ENCODE measurements around the gene TBPL1.
"Not testable (repeated sequence)": the region's sequence is repeated elsewhere in the genome, so short reads cannot be mapped to it uniquely, and the experiment has no call there.

Gene TBPL1

DNA sequence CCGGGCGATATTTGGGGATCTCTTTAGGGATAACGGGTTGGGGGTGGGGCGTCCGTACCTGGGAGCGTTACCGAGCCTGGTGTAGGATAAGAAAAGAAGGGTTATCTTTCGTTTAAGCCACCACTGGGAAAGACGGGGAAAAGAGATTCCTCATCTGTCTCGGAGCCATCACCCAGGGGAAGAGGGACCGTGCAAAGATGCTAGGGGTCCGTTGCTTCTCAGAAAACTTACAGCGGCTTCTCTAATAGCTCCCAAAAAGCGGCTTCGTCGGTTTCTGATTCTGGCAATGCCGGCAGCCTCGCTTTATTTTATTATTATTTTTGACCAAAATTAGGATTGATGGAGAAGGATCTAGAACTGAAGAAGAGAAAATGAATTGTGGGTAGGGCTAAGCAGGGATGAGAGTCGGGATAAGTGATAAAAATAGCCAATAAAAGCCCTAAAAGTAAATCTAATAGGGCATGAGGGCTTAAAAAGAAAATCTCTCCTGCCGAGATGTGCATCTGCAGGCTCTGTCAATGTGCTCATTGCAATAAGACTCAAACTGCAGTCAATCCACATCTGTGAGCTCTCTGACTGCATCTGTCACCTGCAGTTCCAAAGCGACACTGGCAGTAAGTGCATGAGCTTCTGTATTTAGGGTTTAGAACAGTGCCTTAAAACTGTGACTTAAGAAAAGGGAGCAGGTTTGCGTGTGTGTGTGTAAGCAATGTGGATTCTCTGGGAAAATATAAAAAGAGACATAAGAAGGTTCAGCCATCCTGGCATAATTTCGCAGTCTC, 801 bp downstream of the TBPL1 start:
- DNase-seq: no peak

DNA sequence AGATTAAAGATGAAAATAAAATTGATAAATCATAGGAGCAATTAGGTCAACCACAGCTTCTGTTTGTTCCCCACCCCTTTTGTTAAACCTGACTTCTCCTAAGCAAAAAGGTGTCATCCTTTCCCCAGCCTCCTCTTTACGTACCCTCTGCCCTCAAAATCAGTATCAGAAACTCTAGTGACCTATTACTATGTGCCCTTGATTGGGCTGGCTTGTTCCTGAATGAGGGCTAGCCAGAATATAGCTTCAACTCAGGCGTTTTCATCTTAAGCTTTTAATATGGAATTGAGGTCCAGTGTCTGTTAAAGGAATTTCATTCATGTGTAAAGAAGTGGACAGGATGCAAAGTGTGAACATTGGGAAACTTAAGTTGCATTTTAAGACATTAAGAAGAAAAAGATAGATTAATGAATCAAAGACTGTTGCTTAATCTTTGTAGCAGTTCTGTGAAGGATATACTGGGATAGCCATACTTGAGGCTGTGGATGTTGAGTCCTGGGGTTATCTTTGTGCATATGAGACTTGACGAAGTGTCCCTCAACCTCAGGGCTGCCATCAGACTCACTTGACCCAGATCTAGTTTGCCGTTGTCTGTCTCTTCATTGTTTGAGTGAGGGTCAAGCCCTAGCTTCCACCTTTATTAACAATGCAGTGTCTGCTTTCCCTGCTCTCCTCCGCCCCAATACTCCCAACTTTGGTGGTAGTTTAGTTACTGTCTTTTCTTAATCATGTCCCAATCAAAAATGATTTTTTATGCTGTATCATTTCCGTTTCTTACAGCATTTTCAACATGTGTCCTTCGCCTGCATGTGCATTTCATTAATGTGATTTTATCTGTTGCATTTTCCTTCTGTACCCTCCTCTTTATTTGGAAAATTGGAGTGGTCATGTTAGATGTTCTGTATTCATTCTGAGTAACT, 1.9 kb downstream of the TBPL1 start:
- DNase-seq: no peak

DNA sequence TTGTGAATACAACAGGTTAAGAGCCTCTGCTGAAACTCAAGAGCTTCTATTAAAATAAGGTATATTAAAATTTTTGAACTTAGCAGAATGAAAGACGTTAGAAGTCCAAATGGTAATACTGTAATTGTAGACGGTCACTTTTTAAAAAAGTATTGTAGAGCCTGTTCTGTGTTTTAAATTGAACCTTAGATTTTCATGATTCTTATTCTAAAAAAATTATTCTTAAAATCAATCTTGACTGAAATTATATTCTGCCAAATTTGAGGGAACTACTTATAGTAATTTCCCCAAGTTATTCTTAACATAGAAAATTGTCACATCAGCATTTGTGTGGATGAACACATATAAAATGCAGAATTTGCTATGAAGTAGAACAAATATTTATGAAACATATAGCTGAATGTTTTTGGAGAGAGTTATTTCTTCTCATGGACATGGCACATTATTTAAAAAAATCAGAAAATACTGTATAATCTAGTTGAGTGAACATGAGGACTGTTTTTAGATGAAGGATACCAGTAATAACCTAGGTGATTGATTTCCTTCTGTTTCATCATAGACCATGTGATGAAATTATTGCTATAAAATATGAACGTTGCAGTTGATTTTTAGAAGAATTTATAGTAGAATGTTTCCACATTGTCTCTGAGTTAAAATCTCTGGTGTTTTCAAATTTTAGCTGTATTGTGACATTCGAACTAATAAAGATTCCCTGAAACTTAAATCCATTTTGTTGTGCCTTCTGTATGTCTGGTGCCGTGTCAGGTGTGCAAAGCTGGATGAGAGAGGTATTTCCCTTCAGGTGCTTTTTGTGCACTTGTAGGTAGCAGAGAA, 2.8 kb downstream of the TBPL1 start:
- DNase-seq: no peak

DNA sequence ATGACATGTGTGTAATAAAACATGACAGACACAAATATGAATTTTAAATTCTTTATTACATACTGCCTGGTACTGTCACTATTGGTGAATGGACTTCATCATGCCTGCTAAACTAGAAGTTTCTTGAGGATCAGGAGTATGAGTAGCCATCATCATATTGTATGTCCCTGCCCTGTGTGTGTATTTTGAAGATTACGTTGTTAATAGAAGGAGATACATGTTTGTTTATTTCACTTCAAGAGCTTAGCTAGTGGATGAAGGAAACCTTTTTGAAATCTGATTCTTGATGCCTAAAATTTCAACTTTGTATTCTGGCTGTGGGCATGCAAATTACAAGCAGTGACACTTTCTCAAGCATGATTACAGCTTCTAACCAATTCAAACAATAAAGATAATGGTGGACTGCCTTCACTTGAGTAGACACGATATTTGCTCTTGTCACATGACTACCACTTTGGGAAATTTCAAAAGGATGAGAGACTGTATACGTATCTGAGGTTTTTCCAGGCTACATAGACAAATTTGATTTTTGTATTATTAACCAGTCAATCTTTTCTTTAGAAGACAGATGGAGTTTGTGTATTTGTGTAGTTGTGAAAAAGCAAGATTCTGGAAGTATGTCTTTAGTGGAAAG, 3.5 kb downstream of the TBPL1 start:
- DNase-seq: no peak

DNA sequence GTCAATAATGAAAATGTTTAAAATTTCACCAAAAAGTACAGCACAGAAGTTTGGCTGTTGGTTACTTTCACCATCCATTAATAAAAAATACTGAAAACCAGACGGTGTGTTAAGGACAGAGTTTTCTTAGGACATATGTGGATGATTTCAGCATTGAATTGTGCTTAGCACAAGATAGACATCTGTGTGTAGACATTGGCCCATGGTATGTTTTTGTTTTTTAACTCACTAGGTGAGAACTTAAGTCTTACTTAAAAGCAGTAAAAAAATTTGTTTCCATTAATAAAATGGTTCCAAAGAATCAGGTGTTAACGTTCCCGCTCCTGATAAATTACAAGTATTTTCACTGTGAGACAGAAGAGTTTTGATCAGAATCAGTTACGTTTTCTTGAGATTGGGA, 4.2 kb downstream of the TBPL1 start:
- no peak for DNase-seq

DNA sequence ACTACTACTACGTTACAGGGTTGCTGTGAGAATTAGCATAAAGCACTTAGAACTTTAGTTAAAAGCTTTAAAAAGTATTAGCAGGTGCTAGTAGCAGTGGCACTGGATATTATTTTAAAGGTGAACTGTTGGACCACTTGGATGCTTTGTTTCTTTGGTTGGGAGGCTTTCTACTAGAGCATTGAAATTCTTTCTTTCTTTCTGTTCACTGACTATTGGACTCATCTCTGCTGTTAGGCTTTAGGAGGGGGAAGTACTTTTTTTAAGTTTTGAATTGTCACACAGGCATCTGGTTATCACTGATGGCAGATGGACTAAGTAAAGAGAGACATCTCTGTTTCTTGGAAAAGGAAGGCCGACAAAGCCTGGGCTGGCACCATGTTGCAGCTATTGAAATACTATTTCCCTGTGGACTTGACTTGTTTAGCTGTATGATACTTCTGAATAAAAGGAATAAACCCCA, 4.8 kb downstream of the TBPL1 start:
- no peak for DNase-seq

DNA sequence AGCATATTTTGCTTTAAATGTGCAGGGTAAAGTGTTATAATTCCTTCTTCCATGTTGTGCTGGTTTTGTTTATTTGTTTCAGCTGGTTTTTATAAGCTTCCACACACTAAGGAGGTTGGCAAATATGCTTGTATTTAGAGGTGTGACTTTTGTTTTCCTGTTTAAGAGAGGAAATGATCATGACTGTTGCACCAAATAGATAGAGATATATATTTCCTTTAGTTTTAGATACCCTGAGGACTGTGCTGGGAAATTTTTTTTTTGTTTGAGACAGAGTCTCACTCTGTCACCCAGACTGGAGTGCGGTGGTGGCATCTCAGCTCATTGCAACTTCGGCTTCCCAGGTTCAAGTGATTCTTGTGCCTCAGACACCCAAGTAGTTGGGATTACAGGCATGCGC, 5.8 kb downstream of the TBPL1 start:
- no peak for DNase-seq

DNA sequence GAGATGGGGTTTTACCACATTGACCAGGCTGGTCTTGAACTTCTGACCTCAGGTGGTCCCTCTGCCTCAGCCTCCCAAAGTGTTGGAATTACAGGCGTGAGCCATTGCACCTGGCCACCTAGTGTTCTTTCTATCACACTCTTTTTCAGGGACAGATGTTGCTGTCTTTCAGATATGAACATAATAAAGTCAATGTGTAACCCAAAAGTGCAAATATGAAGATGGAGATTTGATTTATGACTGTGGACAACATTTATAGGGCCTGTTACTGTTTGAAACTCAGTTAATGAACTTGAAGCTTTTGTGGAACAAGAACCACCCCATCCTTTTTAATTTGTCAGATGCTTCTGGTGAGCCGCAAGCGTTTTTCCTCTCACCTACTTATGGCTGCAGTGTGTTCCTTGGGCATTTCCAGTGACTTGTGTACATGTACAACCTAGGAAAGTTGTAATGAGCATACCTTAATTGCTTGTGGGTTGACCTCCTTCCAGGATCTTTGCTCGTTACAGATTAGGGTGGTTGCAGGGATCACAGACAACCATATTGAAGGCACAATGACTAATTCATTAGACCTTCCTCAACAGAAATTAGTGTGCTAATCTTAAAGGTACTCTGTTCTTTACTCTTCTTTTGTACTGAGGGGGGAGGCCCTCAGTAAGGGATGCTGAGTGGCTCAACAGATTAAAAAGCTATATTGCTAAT, 6.8 kb downstream of the TBPL1 start:
- no peak for DNase-seq

DNA sequence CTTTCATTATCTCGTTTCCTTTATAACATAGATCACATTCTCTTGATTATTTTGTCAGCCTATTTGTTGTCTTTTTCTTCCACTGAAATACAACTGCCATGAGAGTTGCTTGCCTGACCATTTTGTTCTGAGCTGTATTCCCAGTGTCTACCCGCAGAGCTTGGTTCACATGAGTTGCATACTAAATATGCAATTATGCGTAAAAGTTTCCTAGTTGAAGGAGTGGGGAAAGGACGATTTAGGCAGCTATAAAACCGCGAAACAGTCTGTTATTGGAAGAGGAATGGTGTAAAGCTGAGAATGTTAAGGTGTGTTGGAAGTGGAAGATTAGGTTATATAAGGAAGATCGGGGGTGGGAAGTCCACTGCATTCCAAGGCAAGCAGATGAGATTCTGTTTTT, 8.8 kb downstream of the TBPL1 start:
- DNase-seq: no peak

DNA sequence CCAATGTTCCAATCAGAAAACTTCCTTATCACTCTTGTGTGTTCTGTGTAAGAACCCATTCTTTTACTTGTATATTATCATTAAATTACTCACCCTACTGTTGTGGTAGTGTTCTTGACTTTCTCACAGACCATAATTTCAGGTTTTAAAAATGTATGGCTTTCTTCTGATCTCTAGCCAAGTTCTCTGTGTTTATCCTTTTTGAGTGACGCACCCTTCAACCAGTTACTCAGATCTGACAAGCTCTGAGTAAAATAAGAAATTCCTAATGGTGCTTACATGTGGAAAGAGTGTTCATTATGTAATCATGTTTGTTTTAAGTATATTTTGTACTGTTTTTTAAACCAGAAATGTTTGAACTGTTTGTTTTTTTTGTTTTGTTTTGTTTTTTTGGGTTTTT, 11.0 kb downstream of the TBPL1 start:
- DNase-seq: no peak

DNA sequence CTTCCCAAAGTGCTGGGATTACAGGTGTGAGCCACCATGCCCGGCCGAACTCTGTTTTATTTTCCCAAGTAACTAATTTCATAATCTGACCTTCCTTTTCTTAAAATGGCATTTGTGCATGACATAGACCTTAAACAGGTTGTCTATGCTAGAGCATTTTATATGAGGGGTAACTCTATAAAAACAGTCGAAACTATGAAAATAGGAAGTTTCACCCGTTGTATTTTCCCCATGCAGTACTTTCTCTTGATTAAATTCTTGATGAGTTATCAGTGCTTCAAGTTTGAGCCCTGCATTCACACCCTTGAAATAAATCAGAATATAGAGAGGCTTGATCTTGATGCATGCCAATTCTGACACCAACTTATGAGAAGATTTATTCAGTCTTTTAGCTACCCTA, 11.7 kb downstream of the TBPL1 start:
- no peak for DNase-seq

DNA sequence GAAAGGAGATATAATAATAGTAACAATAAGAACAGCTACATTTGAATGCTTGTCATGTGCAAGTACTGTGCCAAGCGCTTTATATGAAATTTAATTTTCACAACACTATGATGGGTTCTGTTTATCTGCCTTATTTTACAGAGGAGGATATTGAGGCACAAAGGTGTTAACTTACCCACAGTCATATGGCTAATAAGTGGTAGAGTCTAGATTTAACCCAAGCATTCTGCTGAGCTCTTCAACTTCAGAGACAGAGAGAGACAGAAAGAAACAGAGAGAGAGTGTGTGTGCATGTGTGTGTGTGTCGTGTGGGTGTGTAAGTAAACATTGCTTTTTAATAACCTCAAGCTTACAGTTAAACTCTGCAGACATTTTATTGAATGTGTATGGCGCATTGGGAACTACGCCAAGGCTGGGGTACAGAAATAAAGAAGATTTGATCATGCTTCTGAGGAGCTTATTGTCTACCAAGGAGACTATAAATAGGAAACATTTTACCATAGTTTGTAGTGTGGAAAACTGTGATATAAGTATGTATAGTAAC, 12.9 kb downstream of the TBPL1 start:
- no peak for DNase-seq

DNA sequence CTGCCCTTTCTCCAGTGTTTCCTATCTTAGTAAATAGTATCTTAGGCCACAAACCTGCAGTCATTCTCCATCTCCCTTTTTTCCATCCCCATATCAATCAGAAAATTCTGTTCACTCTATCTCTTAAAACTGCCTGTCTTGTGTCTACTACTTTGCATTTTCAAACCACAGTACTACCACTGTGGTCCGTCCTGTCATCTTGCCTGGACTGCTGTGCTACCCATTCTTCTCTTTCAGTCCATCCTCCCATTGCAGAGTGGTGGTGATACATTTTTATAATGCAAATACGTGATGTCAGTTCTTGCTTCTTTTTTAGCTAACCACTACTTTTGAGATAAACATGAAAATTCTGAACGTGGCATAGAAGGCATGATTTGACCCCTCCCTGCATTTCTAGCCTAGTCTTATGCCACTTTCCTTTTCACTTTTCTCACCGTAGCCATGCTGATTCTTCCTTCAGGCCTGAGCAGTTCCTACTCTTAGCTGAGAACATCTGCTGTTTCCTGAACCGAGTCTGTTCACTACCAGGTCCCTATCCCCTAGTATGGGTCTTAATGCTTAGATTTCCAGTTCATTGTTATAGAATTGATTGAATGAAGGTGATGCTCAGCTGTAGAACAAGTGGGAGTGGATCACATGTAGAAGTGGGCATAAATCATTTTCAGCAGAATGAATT, 13.8 kb downstream of the TBPL1 start:
- DNase-seq: peak; percentile 23

DNA sequence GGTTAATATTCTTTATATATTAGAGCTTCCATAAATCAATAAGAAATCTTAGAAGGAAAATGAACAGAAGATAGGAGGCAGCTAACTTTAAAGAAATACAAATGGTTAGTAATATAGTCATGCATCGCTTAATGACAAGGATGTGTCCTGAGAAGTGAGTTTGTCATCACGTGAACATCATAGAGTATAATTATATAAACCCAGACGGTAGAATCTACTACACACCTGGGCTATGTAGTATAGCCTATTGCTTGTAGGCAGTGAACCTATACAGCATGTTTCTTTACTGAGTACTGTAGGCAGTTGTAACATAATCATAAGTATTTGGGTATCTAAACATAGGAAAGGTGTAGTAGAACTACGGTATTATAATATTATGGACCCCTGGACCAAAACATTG, 14.3 kb downstream of the TBPL1 start:
- peak; percentile 60 for DNase-seq

DNA sequence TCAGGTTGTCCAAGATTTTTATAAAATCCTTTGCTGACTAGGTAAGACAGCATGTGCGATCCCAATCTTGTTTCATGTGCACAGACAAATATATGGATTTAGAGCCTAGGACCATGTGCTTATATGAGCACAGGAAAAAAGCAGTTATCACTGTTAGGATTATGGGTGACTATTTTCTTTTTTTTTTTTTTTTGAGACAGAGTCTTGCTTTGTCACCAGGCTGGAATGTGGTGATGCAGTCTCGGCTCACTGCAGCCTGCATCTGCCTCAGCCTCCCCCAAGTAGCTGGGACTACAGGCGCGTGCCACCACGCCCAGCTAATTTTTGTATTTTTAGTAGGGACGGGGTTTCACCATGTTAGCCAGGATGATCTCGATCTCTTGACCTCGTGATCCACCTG, 14.8 kb downstream of the TBPL1 start:
- DNase-seq: not testable (repeated sequence)

DNA sequence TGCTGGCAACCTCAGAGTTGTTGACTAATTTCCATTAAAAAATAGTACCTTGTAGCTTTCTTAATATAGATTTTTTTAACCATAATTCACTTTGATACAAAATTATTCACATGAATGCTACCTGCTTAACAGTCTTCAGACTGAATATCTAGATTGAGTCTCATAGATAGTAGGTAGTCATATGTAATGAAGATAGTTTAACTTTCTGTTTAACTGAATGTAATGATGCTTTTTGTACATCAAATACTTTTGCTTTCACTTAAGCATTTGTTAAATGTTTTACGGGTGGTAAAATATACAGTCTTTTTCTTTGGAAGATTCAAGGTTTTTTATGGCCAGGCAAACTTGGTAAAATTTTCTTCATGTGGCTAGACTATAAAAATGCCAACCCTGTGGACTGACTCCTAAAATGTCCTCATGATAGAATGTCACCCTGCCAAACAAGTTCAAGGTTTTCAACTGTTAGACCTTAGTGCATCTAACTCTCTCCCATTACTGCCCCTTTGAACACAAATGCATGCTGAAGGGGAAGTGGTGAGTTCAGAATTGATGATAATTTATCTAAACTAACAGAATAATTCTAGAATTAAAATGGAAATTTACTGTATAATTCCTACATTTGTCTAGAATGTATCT, 16.4 kb downstream of the TBPL1 start:
- DNase-seq: no peak

DNA sequence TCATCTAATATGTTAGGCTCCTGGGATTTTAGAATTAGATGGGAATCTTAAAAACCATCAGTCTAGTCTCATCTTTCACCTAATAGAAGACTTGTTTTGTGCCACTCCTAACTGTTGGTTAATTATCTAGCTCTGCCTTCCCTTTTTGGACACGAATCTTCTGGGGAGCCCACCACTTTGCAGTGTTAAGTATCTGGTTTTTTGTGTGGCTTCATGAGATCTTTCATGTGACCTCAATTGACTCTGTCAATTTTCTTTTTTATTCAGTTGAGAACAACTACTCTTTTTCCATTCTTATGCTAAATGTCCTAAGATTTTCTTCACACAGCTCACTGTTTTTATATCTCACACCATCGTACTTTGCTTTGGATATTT, 16.9 kb downstream of the TBPL1 start:
- DNase-seq: no peak

DNA sequence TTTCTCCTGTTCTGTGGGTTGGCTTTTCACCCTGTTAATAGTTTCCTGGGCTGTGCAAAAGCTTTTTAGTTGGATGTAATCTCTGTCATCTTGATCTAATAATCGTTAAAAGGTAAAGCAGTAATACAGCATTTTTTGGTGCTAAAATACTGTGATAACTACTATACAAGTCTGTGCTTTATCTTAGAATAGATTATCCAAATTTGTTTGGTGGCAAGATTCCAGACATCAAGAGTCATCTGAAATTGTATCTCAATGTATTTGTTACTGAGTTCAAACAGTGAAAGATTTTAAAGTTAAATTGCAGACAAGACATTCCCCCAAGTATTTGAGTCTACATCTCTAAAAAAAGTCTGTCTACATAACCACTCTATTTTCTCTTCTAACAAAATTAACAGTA, 18.8 kb downstream of the TBPL1 start:
- no peak for DNase-seq

DNA sequence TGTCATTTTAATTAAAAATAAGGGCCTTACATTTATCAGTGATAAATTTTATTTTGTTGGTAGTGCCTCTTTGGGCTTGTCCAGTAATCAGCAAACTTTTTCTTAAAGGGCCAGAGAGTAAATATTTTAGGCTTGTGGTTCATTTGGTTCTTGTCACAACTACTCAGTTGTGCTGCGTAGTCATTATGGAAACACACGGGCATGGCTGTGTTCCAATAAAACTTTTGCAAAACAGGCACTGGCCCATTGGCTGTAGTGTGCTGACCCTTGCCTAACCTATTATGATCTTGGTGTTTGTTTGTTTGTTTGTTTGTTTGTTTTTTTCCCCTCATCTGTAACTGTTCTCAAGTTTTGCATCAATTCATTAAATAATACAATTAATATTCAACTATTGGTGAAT, 19.4 kb downstream of the TBPL1 start:
- no peak for DNase-seq

DNA sequence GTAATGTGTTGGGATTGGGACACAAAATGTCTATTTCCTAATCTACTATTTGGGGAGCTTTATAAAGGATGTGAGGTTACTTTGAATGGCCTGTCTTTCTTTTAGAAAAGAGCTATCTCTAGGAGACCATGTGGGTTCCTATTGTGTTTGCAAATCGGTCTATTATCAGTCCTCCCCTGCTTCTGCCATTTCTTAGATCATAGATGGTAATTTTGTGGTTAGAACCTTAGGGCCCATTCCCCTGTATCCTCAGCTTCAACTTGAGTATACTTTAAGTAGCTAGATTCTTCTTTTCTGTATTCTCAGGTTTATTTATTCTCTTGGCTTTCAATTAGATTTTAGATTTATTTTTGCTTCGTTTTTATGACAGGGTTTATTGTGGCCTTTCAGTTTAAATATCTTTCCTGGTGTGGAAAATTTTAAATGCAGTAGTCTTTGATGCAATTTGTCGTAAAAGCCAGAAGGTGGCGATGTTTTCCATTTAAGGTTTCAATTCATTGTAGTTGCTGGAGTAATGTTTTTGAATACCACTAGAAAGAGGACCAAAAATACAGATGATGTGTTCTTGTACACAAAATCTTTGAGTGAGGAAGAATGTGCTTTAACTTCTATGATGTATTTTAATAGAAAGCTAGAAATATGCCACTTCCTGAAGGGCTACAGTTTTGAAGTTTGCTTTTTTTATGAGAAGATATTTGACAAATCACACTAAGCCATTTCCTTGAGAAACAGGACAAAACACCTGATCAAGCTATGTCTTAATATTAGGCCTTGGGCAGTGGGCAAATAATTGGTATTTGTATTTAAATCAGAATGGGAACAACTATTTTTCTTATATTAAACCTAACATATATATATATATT, 20.3 kb downstream of the TBPL1 start:
- peak; percentile 37 for DNase-seq
